Suppressor macrophage treated with lipopolysaccharide for 4 hours (primary cell): ENCODE results near the gene FAM168A.

Source experiments
- DNase-seq: peaks from one replicate; pipeline ENCODE4 v3.0.0-alpha.2; 2020

FAM168A gene

DNA sequence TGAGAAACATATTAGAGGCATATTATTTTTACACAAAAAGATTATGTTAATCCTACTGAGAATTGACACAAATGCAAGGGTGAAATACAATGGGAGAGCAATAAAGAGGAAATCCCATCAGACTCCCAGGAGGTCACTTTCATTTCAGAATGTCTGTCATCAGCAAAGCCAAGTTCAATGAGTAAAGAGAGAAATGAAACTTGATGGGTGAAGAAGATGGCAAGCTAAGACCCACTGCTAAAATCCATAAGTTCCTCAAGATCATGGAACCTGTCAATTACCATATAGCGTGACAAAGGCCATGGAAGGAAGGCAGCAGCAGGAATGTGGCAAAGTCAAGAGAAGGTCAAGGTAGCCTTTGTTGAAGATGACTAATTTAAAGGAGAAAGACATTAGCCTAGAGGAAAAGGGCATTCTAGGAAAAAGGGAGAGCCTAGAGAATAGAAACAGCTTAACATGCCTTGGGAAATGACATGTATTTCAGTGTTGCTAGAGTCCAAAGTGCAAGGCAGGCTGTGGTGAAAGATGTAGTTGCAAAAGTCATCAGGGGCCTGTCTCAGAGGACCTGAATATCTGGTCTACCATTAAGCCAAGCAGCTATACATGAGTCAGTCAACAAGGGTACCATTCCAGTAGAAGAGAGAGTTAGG, 43.1 kb downstream of the FAM168A start:
- peak; percentile 78 for DNase-seq

DNA sequence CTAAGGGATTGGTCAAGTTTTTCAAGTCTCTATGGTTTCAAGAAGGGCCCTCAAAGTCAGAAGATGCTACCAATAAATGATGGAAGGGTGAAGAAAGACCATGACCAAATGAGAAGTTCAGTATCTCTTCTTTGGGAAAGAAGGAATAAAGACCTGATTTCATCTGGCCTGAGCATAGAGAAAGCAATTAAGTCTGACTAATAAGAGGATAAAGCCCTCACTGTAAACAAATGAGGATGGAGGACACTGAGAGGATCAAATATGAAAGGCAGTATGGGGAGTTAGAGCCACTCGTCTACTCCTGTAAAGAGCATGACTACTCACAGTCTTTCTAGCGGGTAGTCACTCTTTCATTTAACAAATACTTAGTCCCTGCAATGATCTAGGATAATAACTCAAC, 44.6 kb downstream of the FAM168A start:
- no peak for DNase-seq

DNA sequence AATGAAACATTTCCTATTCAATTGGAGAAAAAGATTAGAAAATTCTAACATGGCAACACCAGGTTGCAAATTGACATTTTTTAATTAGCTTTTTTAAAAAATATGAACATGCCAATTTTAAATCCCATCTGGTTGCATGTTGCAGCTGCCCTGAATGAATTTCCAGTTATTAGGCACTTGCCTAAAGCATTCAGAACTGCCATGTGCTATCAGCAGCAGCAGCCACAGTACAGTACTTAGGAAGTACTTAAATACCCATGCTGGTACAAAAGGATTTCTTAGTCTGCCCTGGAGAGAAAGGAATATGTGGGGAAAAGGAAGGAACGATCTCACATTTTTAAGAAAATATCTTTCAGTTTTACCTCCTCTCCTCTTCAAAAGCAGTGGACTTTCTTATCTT, 46.2 kb downstream of the FAM168A start:
- no peak for DNase-seq

DNA sequence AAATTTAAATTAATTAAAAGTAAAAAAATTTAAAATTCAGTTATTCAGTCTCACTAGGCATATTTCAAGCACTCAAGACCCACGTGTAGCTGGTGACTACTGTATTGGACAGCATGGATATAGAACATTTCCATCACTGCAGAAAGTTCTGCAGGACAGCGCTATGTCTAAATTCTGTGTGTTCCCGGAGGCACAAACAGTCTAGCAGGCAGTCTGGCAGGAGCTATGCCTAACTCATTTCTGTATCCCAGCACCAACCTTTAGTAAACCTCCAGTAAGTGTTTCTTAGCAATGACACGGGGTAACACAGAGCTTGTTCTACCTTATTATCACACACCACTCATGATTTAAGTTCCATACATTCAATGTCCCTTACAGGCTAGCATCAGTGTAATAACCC, 48.5 kb downstream of the FAM168A start:
- DNase-seq = no peak

DNA sequence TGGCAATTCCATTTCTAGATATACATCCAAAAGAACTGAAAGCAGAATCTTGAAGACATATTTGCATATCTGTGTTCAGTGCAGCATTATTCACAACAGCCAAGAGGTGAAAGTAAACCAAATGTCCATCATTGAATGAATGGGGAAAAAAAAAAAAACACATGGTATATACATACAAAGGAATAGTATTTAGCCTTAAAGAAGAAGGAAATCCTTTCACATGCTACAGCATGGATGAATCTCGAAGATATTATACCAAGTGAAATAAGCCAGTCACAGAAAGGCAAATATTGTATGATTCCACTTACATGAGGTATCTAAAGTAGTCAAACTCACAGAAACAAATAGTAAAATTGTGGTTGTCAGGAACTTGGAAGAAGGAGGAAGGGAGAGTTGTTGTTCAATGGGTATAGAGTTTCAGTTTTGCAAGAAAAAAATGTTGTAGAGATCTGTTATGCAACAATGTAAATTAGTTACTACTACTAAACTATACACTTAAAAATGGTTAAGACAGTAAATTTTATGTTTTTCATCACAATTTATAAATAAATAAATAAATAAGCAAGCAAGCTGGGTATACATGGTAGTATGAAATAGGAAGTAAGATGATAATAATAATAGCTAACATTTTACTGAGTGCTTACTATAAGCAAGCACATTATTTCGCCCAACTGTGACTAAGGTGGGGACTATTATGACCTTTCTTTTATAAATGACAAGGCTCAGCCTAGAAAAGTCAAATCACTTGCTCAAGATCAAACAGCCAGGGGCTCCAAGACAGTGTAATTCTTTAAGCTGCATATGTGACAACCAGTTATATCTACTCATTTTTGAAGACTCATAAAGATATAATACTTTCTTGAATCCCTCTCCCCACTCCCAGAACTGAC, 50.0 kb downstream of the FAM168A start:
- DNase-seq = peak; percentile 72

DNA sequence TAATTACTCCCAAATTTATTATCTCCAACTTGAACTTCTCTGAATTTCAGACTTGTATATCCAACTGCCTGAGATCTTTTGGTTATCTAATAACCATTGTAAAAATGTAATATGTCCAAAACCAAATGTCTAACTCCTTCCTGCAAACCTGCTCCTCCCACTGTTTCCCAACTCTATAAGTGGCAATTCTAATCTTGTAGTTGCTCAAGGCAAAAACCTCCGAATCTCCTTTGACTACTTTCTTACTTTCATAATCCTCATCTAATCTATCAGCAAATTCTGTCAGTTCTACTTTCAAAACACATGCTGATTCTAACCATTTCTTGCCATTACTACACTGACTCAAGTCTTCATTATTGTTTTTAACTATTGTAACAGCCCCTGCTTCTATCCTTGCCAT, 55.7 kb downstream of the FAM168A start:
- DNase-seq = peak; percentile 57

DNA sequence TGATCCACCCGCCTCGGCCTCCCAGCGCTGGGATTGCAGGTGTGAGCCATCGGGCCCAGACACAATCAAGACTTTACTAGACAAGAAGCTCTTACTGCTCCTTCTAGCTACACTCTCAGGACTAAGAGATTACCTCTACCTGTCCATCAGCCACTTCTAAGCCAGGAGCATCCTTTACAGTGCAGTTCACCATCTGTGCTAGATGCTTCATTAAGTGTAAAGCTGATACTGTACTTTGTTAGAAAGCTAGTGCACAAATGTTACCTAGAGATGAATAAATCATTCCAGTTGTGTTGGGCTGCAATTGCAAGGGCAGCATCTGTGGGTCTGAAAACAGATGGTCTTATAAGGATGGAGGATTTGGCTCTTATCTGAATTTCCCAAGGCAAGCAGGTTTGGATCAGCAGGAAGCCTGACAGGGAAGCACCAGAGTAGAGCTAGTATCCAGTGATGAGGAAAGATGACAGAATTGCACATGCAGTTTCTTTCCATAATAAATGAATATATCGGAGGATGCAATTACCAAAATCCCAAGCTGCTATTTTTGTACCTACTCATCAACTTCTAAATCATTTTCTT, 58.3 kb downstream of the FAM168A start:
- no peak for DNase-seq

DNA sequence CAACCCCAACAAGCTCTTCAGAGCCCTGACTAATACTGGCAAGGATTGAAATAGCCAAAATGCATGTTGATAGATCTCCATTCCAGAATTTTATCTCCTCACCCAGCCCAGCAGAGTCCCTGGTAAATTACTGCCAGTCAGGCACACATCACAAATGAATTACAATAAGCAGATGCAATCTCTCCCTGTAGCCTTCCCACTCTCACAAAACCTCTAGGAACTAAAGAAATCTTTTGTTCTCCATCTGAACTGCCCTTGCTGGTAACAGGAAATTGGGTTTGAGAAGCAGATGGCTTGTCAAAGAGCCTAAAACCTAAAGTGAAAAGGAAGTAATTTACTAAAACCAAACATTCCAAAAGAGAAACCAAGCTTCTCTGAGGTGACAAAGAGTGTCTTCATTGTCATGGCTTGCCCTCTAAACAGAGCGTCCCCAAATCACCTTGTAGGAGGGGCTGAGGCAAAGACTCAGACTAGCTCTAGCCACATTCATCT, 59.5 kb downstream of the FAM168A start:
- DNase-seq = peak; percentile 47

DNA sequence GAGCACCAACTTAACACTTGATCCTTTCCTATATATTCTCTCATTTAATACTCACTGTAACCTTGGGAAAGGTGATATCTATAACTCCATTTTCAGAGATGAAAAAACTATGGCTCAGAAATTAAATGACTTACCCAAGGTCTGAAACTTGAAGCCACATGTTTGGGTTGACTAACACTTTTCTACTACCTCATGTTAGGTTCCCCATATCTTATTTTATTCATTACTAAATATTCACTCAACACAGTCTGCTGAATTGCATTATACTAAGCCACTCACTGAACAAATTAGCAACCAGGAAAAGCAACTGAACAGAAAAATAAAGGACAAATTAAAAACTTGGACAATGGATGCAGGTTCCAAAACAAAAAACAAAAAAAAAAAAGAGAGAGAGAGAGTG, 59.9 kb downstream of the FAM168A start:
- peak; percentile 32 for DNase-seq

DNA sequence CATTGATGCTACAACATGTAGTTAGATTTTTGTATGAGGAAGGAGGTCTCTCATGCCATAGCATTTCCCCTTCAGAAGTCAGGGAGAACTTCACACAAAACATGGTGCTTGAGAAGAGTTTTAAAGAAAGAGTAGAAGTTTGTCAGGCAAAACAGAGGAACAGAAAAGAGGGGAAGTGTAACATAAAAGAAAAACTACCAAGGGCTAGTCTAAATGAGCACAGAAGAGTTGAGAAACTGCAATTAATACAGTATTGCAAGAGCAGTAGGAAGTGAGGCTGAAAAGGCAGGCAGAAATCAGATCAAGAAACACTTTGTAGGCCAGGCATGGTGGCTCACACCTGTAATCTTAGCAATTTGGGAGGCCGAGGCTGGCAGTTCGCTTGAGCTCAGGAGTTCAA, 61.0 kb downstream of the FAM168A start:
- peak; percentile 14 for DNase-seq

DNA sequence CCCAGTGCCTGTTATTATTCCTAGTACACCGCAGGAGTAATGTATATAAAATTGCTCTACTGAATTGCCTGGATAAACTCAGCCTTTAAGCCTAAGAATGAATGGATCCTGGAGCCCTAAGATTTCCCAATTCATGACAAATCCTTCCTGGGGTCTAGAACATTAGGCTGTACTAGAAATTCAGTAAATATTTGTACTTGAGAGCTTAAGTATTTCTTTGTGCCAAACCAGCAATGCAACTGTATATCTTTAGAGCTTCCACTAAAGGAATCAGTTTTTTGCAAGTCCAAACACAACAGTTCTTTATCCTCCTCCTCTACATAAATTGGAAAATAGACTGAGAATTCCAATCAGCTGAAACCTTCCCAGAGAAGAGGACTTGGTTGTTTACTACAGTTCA, 65.6 kb downstream of the FAM168A start:
- no peak for DNase-seq

DNA sequence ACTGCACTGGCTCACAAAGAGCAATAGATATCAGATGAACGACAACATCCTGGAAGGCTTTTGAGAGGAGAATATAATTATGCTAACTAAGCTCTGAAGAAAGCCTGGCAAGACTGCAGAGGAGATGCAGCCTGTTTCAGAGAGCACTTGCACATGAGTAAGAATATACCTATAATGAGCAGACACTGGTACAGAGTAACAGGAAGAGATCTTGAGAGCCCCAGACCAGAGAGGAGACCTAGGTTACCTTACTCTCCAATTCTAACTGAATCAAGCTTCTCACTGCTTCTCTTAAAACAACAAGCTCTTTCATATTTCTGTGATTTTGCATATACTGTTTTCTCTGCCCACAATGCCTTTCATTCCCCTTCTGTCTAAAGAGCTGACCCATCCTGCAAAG, 66.5 kb downstream of the FAM168A start:
- DNase-seq = no peak

DNA sequence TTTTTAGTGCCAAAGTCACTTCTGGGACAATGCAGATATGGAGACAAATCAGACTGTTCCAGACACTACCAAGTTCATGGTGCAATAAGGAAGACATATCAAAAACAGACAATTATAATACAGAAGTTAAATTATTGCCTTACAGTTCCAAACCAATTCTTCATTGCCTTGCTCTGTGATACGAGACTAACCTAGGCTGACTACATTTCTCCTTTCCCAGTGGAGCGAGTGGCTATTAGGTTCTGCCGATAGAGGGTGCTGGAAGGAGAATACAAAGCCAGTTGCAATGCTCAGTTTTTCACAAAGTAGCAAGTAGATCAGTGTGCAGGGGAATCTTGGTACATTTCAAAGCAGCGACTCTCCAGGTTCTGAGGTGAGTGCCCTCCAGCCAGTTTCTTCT, 67.8 kb downstream of the FAM168A start:
- peak; percentile 31 for DNase-seq

DNA sequence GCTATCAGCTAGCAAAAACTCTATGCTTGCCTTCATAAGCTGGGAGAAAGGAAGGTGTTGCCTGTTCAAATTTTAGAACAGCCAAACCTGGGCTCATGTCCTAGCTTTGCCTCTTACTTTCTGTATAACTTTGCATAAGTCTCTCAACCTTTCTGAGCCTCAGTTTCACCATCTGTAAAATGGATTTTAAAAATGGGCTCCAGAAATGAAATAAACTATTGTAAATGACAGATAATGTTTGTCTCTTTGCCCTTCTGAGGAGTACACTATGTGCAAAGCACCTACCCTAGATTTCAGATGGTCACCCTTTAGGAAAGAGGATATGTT, 68.7 kb downstream of the FAM168A start:
- no peak for DNase-seq

DNA sequence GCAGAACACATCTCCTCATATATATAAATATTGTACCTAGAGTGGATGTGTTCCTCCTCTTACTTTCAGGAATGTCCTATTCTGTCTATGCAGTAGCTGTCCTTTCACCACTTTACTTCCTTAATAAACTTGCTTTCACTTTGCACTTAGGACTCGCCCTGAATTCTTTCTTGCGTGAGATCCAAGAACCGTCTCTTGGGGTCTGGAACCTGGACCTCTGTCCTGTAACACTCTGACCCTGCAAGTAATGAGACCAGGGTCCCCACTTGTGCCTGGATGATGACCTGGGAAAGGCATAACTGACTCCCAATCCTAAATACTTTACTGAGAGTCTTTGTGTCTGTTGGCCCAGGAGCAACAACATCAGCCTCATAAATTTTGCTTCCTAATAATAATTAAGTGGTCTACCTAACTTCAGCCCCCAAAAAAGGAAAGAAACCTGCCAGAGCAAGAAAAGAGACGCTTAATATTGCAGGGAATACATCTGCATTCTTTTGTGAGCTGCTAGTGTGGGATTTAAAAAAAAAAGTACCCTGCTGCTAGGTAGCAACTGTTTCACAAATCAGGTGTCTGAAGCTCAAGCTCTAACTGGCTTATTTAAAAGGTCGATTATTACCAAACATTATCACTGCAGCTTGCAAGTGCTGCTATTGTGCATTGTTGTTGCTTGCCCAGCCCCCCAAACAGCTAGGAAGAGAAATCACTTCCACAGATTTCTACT, 69.3 kb downstream of the FAM168A start:
- peak; percentile 59 for DNase-seq

DNA sequence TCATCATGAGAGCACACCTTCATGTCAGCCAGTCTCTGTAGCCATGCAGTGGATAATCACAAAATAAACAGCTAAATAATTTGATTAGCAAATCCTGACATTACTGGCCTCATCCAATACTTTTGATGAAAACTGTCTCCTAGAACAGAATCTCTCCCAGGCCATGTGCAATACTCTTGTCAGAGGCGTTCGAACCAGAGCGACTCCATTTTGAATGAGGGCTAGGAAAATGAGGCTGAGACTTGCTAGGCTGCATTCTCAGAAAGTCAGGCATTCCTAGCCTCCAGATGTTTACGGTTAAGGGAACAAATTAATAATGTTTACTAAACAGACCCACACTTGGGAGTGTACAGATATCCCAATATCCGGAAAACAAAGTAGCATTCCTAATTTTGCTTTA, 69.9 kb downstream of the FAM168A start:
- no peak for DNase-seq

DNA sequence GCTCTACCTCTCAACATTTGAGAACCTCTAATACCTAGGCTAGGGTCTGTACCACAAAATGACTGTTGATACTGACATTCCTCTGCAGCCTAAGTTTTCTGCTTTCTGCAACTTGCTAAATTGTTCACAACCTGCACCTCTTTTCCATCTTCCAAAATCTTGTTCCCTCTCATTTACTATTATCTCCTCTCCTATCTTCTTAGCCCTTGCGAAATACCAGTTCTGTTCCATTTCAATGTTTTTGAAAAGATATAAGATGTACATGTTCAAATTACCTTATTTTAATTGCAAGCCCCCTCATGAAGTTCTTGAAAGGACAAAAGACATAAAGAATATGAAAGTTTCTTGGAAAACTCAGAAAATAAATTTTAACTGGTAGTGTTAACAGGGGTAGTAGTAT, 72.3 kb downstream of the FAM168A start:
- no peak for DNase-seq

DNA sequence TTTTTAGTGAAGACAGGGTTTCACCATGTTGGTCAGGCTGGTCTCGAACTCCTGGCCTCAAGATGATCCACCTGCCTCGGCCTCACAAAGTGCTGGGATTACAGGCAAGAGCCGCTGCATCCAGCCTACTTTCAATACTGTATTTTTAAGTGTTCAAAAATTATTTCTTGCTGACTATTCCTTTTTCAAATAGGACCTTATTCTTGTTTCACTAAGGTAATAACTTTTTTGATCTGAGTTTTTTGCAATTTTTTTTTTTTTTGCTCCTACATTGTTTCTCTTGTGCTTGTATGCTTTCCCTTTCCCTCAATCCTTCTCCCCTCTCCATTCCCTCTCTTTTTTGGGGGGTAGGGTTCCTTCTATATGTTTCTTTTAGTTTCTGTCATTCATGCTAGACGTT, 73.1 kb downstream of the FAM168A start:
- no peak for DNase-seq

DNA sequence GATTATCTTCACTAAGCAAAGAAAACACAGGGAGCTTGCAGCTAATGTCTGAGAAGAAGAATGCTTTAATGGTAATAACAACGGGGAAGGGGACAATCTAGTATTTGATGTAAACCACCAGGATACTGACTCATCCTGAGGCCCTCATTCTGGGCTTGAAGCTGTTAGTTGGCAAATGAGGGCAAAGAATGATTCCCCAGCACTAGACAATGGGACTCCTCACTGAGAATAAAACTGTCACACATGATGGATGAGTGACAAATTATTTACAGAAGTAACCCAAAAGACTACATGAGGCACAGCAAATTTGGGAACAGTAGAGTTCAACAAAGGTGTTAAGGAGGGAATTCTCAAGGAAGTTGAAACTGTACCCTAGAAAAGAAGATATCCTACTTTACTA, 76.3 kb downstream of the FAM168A start:
- DNase-seq = no peak

DNA sequence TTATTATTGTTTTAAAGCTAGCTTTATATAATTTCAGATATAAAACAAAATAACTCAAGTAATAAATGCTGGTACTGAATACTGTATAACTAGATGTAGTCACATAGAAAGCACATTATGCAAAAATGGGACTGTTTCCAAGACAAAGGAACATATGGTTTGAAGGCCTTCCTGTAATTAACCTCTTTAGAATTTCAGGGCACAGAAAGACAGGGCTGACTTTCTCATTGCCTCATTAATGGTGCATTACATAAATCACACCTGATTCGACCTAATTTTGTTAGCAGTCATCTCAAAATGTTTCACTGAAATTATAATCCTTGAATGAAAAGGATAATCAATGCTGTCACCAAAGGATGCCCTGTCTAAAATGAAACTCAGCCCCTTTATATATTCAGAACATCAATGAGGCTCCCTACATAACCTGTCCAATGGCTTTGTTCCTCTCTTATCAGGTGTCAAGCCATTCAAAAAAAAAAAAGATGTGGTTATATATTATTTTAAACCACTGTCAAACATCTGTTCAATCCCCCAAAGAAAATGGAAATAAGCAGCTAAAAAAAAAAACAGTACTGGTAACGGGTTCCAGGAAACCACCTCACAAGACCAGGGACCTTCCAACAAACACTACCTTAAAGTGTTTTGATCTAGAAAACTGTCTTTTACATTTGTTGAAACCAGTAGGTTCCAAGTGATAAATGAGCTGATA, 77.4 kb downstream of the FAM168A start:
- no peak for DNase-seq

DNA sequence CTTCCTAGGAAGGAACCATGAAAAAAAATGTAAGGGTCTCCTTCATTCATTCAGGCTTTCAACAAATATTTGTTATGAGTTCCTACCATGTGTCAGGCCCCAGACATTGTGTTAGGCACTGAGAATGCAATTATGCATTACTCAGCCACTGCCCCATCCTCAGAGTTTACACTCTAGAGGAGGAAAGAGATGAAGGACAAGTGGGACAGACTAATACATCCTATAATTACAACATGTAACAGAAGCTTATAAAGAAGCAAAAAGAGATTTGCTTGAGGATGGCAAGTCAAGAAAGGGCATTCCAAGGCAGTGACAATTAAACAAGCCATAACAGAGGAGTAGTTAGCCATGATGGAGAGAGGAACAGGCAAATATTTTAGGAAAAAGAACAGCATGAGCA, 78.6 kb downstream of the FAM168A start:
- DNase-seq = no peak

DNA sequence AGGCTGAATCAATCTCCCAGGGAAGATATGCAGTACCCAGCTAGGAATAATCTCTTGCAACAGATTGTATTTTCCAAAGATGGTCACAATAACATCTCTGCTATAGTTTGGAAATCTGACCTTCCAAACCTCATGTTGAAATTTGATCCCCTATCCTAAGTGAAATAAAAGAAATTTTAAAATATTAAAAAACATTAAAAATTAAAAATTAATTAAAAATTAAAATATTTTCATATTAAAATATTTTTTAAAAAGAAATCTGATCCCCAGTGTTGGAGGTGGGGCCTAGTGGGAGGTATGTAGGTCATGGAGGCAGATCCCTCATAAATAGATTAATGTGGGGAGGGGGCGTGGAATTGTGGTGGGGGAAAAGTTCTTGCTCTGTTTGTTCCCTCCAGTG, 79.7 kb downstream of the FAM168A start:
- no peak for DNase-seq

DNA sequence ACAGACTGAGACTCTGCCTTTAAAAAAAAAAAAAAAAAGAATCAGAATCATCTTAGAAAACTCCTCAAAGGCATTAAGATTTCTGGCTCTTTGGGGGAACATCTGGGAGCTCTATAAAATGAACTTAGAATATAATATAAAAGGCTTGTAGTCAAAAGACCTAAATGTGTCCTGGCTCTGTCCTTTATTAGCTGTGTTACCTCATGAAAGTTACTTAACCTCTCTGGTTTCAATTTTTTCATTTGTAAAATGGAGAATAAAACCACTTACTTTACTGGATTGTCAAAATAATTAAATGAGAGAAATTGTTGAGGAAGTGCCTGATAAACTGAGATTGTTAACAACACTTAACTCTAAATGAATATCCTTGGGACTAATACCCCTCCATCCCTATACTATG, 81.8 kb downstream of the FAM168A start:
- DNase-seq = no peak
